Measurements from ENCODE around the gene TNFRSF1B. TPM values are rescaled to one million over a fixed set of nuclear protein-coding genes. Genes with fewer than 3 reads are reported as not detected.
A peak's percentile ranks its signal among the peaks of the same experiment; 100 is the strongest.

Gene TNFRSF1B
- polyA plus RNA-seq, 3 donors, result 436 to 761 (median 450) TPM

DNA sequence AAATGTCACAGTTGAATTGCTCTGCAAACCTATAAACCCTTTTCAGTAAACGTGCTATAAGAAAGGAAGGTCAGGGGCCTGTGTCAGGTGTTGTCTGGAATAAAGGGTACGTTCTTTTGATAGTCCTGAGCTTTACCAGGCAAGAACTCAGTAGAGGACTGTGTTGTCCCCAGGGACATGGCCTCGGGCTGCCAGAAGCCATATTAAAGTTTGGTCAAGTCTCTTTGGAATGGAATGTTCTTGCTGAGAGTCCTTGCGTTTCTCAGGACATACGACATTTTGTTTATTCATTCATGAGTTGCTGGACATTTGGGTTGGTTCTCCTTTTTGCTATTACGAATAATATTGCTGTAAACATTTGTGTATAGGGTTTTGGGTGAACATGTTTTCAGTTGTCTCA, 79.8 kb downstream of the TNFRSF1B start:
- H3K4me3 Mint-ChIP-seq, result no peak overlapping the region
- Histone ChIP-seq H3K4me3 (replicated peaks in 1 of 3; ENCODE audit: low read depth in 2 of 3, low read length in 3 of 3) (no peak overlapping the region), H4K20me1 (ENCODE audit: insufficient read depth, low read length) (peaks cover 2% of the 10 kb centered on the region), H3K9ac (ENCODE audit: insufficient read depth, low read length, poor library complexity, severe bottlenecking) (no peak overlapping the region), H3K79me2 (ENCODE audit: insufficient read depth, low read length) (no peaks in the 10 kb centered on the region), H3K36me3 (replicated peaks in 1 of 2; ENCODE audit: control insufficient read depth in 1 of 2, insufficient read depth in 2 of 2, low read length in 2 of 2) (peaks cover 60 to 99% of the 10 kb centered on the region in 2 donors), H3K4me2 (replicated peaks; ENCODE audit: extremely low read depth, low read length, poor library complexity, severe bottlenecking) (no peak overlapping the region), H3K27ac (ENCODE audit: low read depth in 1 of 2, low read length in 2 of 2) (no peak overlapping the region), H3K9me3 (replicated peaks in 1 of 2; ENCODE audit: control insufficient read depth in 1 of 2, insufficient read depth in 1 of 2, low read length in 2 of 2) (no peaks in the 10 kb centered on the region), H3K4me1 (ENCODE audit: control insufficient read depth in 1 of 2, insufficient read depth in 2 of 2, low read length in 2 of 2) (no peaks in the 10 kb centered on the region), H3K27me3 (ENCODE audit: control insufficient read depth in 2 of 2, insufficient read depth in 2 of 2, low read length in 2 of 2) (no peaks in the 10 kb centered on the region), H2AFZ (ENCODE audit: insufficient read depth, low read depth, low read length, poor library complexity, severe bottlenecking) (no peak overlapping the region)
- H3K36me3 Mint-ChIP-seq, result peaks cover 77 to 94% of the 10 kb centered on the region in 2 donors
- peaks cover 0 to 3% (median 0%) of the 10 kb centered on the region in 3 donors for H3K27me3 Mint-ChIP-seq (ENCODE audit: low read depth in 3 of 3)
- no peak for DNase-seq
- intact Hi-C loops (cut with micrococcal nuclease), result no loop called here
- peaks cover 2% of the 10 kb centered on the region for H3K4me1 Mint-ChIP-seq
- no peak for TF ChIP-seq CTCF (IDR thresholded peaks at IDR 0.05)
- H3K9me3 Mint-ChIP-seq, result no peaks in the 10 kb centered on the region
- WGBS (ENCODE audit: insufficient coverage), result 100% methylated on average over 2 of the region's 6 CpGs
- peak overlapping the region in 1 of 7 donors; percentile 60 for H3K27ac Mint-ChIP-seq

- no peaks in the 10 kb centered on the region for H3K9me3 Mint-ChIP-seq
- H3K4me1 Mint-ChIP-seq, result peaks cover 2% of the 10 kb centered on the region
- WGBS (ENCODE audit: insufficient coverage), result 100% methylated on average over 1 of the region's 1 CpG
- H3K27me3 ChIP-seq (ENCODE audit: control insufficient read depth in 2 of 2, insufficient read depth in 2 of 2, low read length in 2 of 2), result no peaks in the 10 kb centered on the region
- H3K36me3 ChIP-seq (replicated peaks in 1 of 2; ENCODE audit: control insufficient read depth in 1 of 2, insufficient read depth in 2 of 2, low read length in 2 of 2), result peaks cover 61 to 96% of the 10 kb centered on the region in 2 donors
- no peaks in the 10 kb centered on the region for H3K9me3 ChIP-seq (replicated peaks in 1 of 2; ENCODE audit: control insufficient read depth in 1 of 2, insufficient read depth in 1 of 2, low read length in 2 of 2)
- H3K27ac Mint-ChIP-seq, result no peak overlapping the region
- peaks cover 0 to 3% (median 0%) of the 10 kb centered on the region in 3 donors for H3K27me3 Mint-ChIP-seq (ENCODE audit: low read depth in 3 of 3)
- no peak for DNase-seq
- no peak for TF ChIP-seq CTCF (IDR thresholded peaks at IDR 0.05)
- H3K9ac ChIP-seq (ENCODE audit: insufficient read depth, low read length, poor library complexity, severe bottlenecking), result no peak overlapping the region
- H2AFZ ChIP-seq (ENCODE audit: insufficient read depth, low read depth, low read length, poor library complexity, severe bottlenecking), result no peak overlapping the region
- peaks cover 72 to 92% of the 10 kb centered on the region in 2 donors for H3K36me3 Mint-ChIP-seq
- no peak overlapping the region for H3K27ac ChIP-seq (ENCODE audit: low read depth in 1 of 2, low read length in 2 of 2)
- H4K20me1 ChIP-seq (ENCODE audit: insufficient read depth, low read length), result no peaks in the 10 kb centered on the region
- no peak overlapping the region for H3K4me3 ChIP-seq (replicated peaks in 1 of 3; ENCODE audit: low read depth in 2 of 3, low read length in 3 of 3)
- no peak overlapping the region for H3K4me2 ChIP-seq (replicated peaks; ENCODE audit: extremely low read depth, low read length, poor library complexity, severe bottlenecking)
- no peaks in the 10 kb centered on the region for H3K4me1 ChIP-seq (ENCODE audit: control insufficient read depth in 1 of 2, insufficient read depth in 2 of 2, low read length in 2 of 2)
- H3K4me3 Mint-ChIP-seq, result no peak overlapping the region
- intact Hi-C loops (cut with micrococcal nuclease), result no loop called here
- H3K79me2 ChIP-seq (ENCODE audit: insufficient read depth, low read length), result no peaks in the 10 kb centered on the region
These were observed 82.4 kb downstream of the TNFRSF1B start for GRCh38 chr1:12249181-12249580.
